NCI-H1436 (cell line): Measurements from ENCODE around the gene DNAJA4.

Experiments used
- DNase-seq: peaks from one replicate; lab custom pipeline; 2025; lab: John Stamatoyannopoulos, UW

Gene DNAJA4

GRCh38 chr15:78315686-78316282 is 51.4 kb downstream of the DNAJA4 start:
- DNase-seq, result peak; percentile 61

GRCh38 chr15:78316283-78317083 is 52.1 kb downstream of the DNAJA4 start:
- DNase-seq, result peak; percentile 35

- DNase-seq, result no peak
Observed at GRCh38 chr15:78317145-78317836, 52.9 kb downstream of the DNAJA4 start.

- no peak for DNase-seq
Observed at GRCh38 chr15:78319588-78319987, 55.2 kb downstream of the DNAJA4 start.

- DNase-seq, result no peak
Observed at GRCh38 chr15:78320183-78320582, 55.8 kb downstream of the DNAJA4 start.

- no peak for DNase-seq
Observed at GRCh38 chr15:78321041-78321570, 56.7 kb downstream of the DNAJA4 start.

- DNase-seq, result no peak
Observed at GRCh38 chr15:78321786-78322185, 57.4 kb downstream of the DNAJA4 start.

- DNase-seq, result peak; percentile 41
Observed at GRCh38 chr15:78322243-78322642, 57.9 kb downstream of the DNAJA4 start.

- no peak for DNase-seq
Observed at GRCh38 chr15:78322724-78323521, 58.6 kb downstream of the DNAJA4 start.

- no peak for DNase-seq
Observed at GRCh38 chr15:78323693-78324092, 59.3 kb downstream of the DNAJA4 start.

- no peak for DNase-seq
Observed at GRCh38 chr15:78324144-78324543, 59.8 kb downstream of the DNAJA4 start.

GRCh38 chr15:78325092-78325843 is 60.9 kb downstream of the DNAJA4 start:
- DNase-seq, result no peak

- no peak for DNase-seq
Observed at GRCh38 chr15:78327466-78327865, 63.1 kb downstream of the DNAJA4 start.

- DNase-seq, result no peak
Observed at GRCh38 chr15:78329625-78330024, 65.3 kb downstream of the DNAJA4 start.
